Glutamatergic neuron (in vitro differentiated cells): ENCODE results near the gene MRPL17. TPM values are rescaled to one million over a fixed set of nuclear protein-coding genes. Genes with fewer than 3 reads are reported as not detected.

Experiments
- DNase-seq: peaks from one replicate; pipeline ENCODE4 v3.0.0; 2022
- H3K27ac Mint-ChIP-seq: one replicate; pipeline ENCODE4 v1.8.0; 2020; ENCODE audit warnings: mild to moderate bottlenecking, mixed read lengths, inconsistent platforms; ENCODE audit not compliant: unreplicated experiment
- H3K27me3 Mint-ChIP-seq: one replicate; pipeline ENCODE4 v1.8.0; 2020; ENCODE audit warnings: mild to moderate bottlenecking, moderate library complexity, mixed read lengths, inconsistent platforms; ENCODE audit not compliant: unreplicated experiment
- H3K36me3 Mint-ChIP-seq: one replicate; pipeline ENCODE4 v1.8.0; 2020; ENCODE audit warnings: mild to moderate bottlenecking, mixed read lengths, inconsistent platforms; ENCODE audit not compliant: unreplicated experiment
- H3K4me1 Mint-ChIP-seq: one replicate; pipeline ENCODE4 v1.8.0; 2020; ENCODE audit warnings: mild to moderate bottlenecking, low read depth, mixed read lengths, inconsistent platforms; ENCODE audit not compliant: unreplicated experiment
- H3K4me3 Mint-ChIP-seq: one replicate; pipeline ENCODE4 v1.8.0; 2020; ENCODE audit warnings: mild to moderate bottlenecking, mixed read lengths, inconsistent platforms; ENCODE audit not compliant: unreplicated experiment
- H3K9me3 Mint-ChIP-seq: one replicate; pipeline ENCODE4 v1.8.0; 2020; ENCODE audit warnings: mild to moderate bottlenecking, moderate library complexity, mixed read lengths, inconsistent platforms; ENCODE audit not compliant: unreplicated experiment
- CTCF ChIP-seq: fragments of 200-600 bp; sonication (generic); IDR thresholded peaks from one replicate; pipeline ENCODE4 v1.5.0; 2021; ENCODE audit not compliant: partially characterized antibody, unreplicated experiment
- total RNA-seq: library from RNA; stranded (reverse); fragmentation: NEBNext Ultra II Directional; extraction: Animal tissue kit (Norgen Biotek cat#: 25700); gene quantifications from one replicate; pipeline ENCODE4 v1.2.1, GENCODE V29; 2021; ENCODE audit not compliant: unreplicated experiment

MRPL17 gene
- total RNA-seq, 1 donor from 2014 or later: 23.3 TPM

DNA sequence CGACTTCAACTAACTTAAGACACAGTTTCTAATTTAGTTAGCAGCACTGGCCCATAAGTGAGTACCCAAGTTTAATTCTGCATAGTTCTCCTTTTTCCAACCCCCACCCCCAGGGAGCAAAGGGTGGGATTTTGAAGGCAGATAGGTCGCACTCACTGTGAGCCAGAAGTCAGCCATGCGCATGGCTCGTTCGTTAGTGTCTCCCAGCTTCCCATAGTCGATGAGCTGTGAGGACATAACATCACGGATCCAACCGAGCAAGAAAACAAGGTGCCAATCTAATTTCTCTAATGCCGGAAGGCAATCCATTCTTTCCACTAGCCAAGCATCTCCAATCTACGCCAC, 577 bp downstream of the MRPL17 start:
- H3K27ac Mint-ChIP-seq: peak overlapping the region; percentile 96

DNA sequence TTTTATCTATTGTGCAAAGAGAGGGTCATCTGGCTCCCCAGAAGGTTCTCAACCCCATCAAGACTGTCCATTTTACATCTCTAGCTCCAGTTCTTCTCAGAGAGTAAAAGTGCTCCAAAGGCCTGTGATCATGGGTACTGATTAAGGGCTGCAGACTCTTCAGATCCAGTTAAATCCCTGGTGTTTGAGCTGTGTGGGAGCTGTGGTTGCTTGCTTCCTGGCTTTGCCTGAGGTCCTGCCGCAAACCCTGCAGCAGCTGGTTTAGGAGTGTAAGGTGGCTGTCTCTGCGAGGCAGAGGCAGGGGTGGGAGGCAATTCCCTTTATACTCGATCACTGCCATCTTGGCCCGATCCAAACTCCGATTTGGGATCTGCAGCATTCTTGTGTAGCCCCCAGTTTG, 1.2 kb downstream of the MRPL17 start:
- H3K27ac Mint-ChIP-seq: peak overlapping the region; percentile 96
- TF ChIP-seq CTCF: no peak
- H3K27me3 Mint-ChIP-seq: peaks cover 2% of the 10 kb centered on the region
- peaks cover 3% of the 10 kb centered on the region for H3K9me3 Mint-ChIP-seq
- no peaks in the 10 kb centered on the region for H3K36me3 Mint-ChIP-seq
- DNase-seq: no peak
- peaks cover 2% of the 10 kb centered on the region for H3K4me1 Mint-ChIP-seq
- peak overlapping the region; percentile 99 for H3K4me3 Mint-ChIP-seq

More for the DNA sequence above, 577 bp downstream of the MRPL17 start:
- TF ChIP-seq CTCF: no peak
- H3K4me1 Mint-ChIP-seq: peaks cover 2% of the 10 kb centered on the region
- peaks cover 2% of the 10 kb centered on the region for H3K27me3 Mint-ChIP-seq
- no peak for DNase-seq
- H3K36me3 Mint-ChIP-seq: no peaks in the 10 kb centered on the region
- H3K9me3 Mint-ChIP-seq: peaks cover 3% of the 10 kb centered on the region
- peak overlapping the region; percentile 99 for H3K4me3 Mint-ChIP-seq

- H3K27ac Mint-ChIP-seq: peak overlapping the region; percentile 31
- H3K36me3 Mint-ChIP-seq: no peaks in the 10 kb centered on the region
- no peak for TF ChIP-seq CTCF
- H3K9me3 Mint-ChIP-seq: peaks cover 3% of the 10 kb centered on the region
- DNase-seq: no peak
- peaks cover 2% of the 10 kb centered on the region for H3K4me1 Mint-ChIP-seq
- H3K27me3 Mint-ChIP-seq: no peaks in the 10 kb centered on the region
- H3K4me3 Mint-ChIP-seq: peak overlapping the region; percentile 99
Observed at GRCh38 chr11:6681505-6681904, 1.6 kb downstream of the MRPL17 start.

DNA sequence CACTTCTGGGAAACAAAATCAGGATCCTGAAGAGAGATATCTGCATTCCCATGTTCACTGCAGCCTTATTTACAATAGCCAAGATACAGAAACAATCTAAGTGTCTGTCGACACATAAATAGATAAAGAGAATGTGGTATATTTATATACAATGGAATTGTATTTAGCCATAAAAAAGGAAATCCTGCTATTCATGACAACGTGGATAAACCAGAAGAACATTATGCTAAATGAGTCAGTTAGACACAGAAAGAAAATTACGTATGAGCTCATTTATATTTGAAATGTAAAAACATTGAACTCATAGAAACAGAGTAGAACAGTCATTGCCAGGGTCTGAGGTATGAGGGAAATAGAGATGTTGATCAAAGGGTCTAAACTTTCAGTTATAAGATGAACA, 6.1 kb downstream of the MRPL17 start:
- Mint-ChIP-seq H3K9me3 (peaks cover 2% of the 10 kb centered on the region), H3K27ac (no peak overlapping the region), H3K36me3 (no peaks in the 10 kb centered on the region), H3K27me3 (peaks cover 3% of the 10 kb centered on the region), H3K4me1 (peaks cover 2% of the 10 kb centered on the region), H3K4me3 (no peak overlapping the region)
- TF ChIP-seq CTCF: no peak
- no peak for DNase-seq

- Mint-ChIP-seq H3K4me1 (no peaks in the 10 kb centered on the region), H3K27ac (no peak overlapping the region), H3K27me3 (peaks cover 3% of the 10 kb centered on the region), H3K9me3 (no peaks in the 10 kb centered on the region), H3K36me3 (no peaks in the 10 kb centered on the region), H3K4me3 (no peak overlapping the region)
- TF ChIP-seq CTCF: no peak
- DNase-seq: no peak
Observed at GRCh38 chr11:6674862-6675261, 8.3 kb downstream of the MRPL17 start.
